Muscle layer of duodenum (tissue), 2 donors: ENCODE results near the gene SYNC.
A peak's percentile ranks its signal among the peaks of the same experiment; 100 is the strongest.

Experiments
- H3K27ac ChIP-seq: one replicate; pipeline ENCODE4 v1.7.0; 2013; ENCODE audit warnings: mild to moderate bottlenecking, low read length
- H3K27me3 ChIP-seq: one replicate; pipeline ENCODE4 v1.7.0; 2013; ENCODE audit warnings: low read depth, mild to moderate bottlenecking, control low read depth, low read length
- H3K36me3 ChIP-seq, 2 donors: one replicate each; pipeline ENCODE4 v1.7.0; 2013; ENCODE audit warnings: low read length in 2 of 2, control low read depth in 1 of 2, mild to moderate bottlenecking in 1 of 2; ENCODE audit not compliant: insufficient read depth in 2 of 2, control insufficient read depth in 1 of 2
- H3K4me1 ChIP-seq, 2 donors: one replicate each; pipeline ENCODE4 v1.7.0; 2013; ENCODE audit warnings: low read length in 2 of 2, mild to moderate bottlenecking in 2 of 2, control low read depth in 1 of 2, moderate library complexity in 1 of 2; ENCODE audit not compliant: insufficient read depth in 2 of 2, control insufficient read depth in 1 of 2
- H3K4me3 ChIP-seq, 2 donors: one replicate each; pipeline ENCODE4 v1.7.0; 2013; ENCODE audit warnings: low read length in 2 of 2, low read depth in 1 of 2, mild to moderate bottlenecking in 1 of 2
- H3K9me3 ChIP-seq, 2 donors: one replicate each; pipeline ENCODE4 v1.7.0; 2013; ENCODE audit warnings: low read length in 2 of 2, control low read depth in 1 of 2, mild to moderate bottlenecking in 1 of 2; ENCODE audit not compliant: control insufficient read depth in 1 of 2
- donor health status: healthy.

Gene SYNC

DNA sequence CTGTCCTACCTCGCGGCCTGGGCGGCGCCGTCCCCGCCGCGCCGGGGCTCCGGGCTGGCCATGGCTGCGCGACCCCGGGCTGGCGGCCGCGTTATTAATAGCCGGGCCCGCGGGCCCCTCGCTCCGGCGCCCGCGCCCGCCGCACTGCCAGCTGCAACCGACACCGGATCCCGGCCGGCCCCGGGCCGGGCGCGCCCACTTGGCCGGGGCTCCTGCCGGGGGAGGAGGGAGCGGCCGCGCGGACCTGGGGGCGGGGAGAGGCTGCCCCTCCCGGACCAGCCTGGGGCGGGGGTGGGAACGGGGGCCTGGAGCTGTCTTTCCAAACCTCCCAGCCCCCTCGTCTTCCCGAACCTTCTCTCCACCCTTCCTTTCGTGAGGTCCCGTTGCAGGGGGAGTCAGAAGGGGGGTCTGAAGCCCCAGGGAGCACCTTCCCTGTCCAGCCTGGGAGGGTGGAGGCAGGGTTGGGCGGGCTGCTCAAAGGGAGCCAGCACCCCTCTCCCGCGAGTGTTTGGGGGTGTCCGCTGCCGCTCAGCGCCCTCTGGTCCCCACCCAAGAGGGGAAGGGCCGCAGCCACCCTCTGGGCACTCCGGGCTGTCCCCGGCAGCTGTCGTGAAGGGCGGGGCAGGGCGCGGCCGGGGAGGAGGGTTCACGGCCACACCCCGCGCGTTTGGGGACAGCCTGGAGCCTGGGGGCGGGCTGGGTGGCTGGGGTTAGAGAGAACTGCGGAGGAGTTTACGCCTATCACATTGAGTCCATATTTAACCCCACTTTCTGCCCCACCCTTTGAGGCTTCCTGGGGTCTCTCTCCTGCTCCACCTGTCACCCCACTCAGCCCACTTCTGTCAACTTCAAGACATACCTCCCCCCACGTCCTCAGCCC is at the start of gene SYNC:
TSS of gene SYNC (minus strand) at position 172 of the 880 bp plus-strand sequence. CDS start at position 62, 110 bp downstream.
- Histone ChIP-seq H3K27ac (peak within 1 kb of the TSS; percentile 79), H3K36me3 (peaks cover 0 to 4% of the 10 kb centered on the region in 2 donors), H3K4me3 (peak within 1 kb of the TSS; percentile 56 to 81), H3K27me3 (no peaks in the 10 kb centered on the region), H3K4me1 (peaks cover 12 to 26% of the 10 kb centered on the region in 2 donors), H3K9me3 (no peaks in the 10 kb centered on the region)

DNA sequence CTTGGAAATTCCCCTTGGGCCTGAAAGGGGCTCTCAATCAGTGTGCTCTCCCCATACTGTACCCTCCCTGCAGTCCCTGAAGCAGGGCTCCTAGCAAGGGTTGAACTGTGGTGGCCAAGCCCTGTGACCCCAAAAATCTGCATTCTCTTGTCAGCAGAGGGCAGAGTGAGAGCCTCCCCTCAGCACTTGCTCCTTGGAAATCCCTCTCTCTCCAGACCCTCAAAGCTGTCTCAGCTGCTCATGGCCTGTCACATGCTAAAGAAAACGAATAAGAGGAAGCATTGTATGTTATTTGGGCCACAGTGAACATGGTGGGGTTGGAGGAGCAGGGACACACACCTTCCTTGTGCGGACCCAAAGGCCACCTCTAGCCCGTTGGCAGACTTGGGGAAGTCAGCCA is 47.2 kb upstream of the SYNC start:
- peaks cover 0 to 7% of the 10 kb centered on the region in 2 donors for H3K4me1 ChIP-seq
- H3K27ac ChIP-seq: no peak overlapping the region
- H3K27me3 ChIP-seq: no peaks in the 10 kb centered on the region
- H3K9me3 ChIP-seq: no peaks in the 10 kb centered on the region
- no peak overlapping the region for H3K4me3 ChIP-seq
- H3K36me3 ChIP-seq: no peaks in the 10 kb centered on the region

DNA sequence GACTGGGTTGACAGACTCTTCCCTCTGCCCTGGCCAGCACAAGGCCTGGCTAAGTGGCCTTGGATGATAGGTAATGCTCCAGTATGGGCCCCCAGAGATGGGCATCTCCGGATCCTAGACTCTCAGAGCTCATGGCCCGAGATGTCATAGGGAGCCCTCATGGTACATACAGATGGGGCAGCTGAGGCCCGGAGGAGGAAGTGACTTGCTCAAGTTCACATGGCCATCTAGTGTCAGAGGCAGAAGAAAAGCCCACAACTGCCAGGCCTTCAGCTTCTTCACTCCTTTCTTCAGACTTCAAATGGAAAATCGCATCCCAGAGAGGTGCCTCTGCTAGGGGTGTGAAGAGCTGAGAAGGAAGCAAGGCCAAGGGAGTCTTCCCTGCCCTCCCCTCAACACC is 46.8 kb upstream of the SYNC start:
- no peaks in the 10 kb centered on the region for H3K9me3 ChIP-seq
- H3K4me1 ChIP-seq: peaks cover 0 to 7% of the 10 kb centered on the region in 2 donors
- no peaks in the 10 kb centered on the region for H3K27me3 ChIP-seq
- no peak overlapping the region for H3K4me3 ChIP-seq
- no peak overlapping the region for H3K27ac ChIP-seq
- no peaks in the 10 kb centered on the region for H3K36me3 ChIP-seq

DNA sequence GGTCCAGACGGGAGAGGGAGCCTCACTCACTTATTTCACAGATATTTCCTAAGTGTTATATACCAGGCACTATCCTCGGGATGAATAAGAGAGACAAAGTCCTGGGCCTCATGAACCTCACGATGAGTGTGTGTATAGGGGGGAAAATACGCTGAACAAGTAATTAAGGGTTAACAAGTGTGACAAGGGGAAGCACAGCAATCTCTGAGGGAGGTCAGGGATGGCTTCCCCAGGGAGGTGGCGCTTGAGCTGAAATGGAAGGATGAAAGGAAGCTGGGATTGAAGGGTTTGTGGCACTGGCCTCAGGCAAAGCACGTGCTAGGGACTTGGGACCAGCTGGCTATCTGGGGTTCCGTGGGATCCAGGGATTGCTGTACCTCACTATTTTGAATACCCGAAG is 46.4 kb upstream of the SYNC start:
- no peak overlapping the region for H3K4me3 ChIP-seq
- H3K9me3 ChIP-seq: no peaks in the 10 kb centered on the region
- no peaks in the 10 kb centered on the region for H3K36me3 ChIP-seq
- peaks cover 0 to 7% of the 10 kb centered on the region in 2 donors for H3K4me1 ChIP-seq
- H3K27ac ChIP-seq: no peak overlapping the region
- no peaks in the 10 kb centered on the region for H3K27me3 ChIP-seq

DNA sequence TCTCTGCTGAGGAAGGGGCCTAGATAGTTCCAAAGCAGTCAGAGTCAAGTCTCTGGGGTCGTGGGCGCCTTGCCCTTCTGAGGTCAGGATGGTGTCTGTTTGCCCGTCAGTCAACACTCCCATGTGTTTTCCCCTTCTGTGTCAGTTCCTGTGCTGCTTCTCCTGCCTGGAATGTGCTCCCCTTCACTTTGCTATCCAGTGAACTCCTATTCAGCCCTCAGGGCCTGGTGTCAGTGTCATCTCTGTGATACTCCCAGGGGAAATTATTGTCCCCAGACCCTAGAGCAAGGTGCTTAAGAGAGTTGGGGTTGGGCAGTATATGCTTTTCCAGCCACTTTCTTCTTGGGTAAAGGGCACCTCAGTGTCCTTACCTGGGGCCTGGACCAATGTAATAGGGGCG is 45.8 kb upstream of the SYNC start:
- Histone ChIP-seq H3K36me3 (no peaks in the 10 kb centered on the region), H3K9me3 (no peaks in the 10 kb centered on the region), H3K27ac (no peak overlapping the region), H3K27me3 (no peaks in the 10 kb centered on the region), H3K4me3 (no peak overlapping the region), H3K4me1 (peaks cover 0 to 3% of the 10 kb centered on the region in 2 donors)

DNA sequence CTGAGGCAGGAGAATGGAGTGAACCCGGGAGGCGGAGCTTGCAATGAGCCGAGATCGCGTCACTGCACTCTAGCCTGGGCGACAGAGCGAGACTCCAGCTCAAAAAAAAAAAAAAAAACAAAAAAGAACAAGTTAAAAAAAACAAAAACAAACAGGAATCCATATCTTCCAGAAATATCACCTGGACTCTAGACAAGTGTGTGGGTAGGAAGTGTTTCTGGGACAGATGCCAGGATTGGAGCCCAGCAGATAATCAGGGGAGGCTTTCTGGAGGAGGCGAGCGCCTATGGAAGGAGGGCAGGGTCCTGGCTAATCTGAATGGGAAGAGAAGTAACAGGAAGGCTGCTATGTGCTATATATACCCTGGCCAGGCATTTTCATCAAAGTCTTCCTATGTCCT is 43.6 kb upstream of the SYNC start:
- Histone ChIP-seq H3K9me3 (no peaks in the 10 kb centered on the region), H3K4me3 (no peak overlapping the region), H3K36me3 (no peaks in the 10 kb centered on the region), H3K4me1 (peaks cover 0 to 13% of the 10 kb centered on the region in 2 donors), H3K27ac (no peak overlapping the region), H3K27me3 (no peaks in the 10 kb centered on the region)

DNA sequence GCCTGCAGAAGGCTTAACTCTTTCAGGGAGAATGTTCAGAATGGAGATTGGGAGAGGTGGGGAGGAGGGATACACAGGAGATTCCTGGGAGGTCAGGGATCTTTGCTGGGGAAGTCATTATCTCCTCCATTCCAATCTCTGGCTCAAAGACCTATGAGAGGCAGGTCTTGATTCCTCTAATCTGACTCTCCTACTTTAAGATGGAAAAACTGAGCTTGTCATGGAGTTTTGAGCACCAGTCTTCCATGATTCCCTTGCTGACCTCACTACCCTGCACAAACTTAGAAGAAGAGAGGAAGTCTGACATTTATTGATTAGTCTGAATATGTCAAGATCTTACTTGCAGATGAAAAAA is 41.5 kb upstream of the SYNC start:
- Histone ChIP-seq H3K36me3 (no peaks in the 10 kb centered on the region), H3K4me3 (peak overlapping the region in 1 of 2 donors; percentile 61), H3K27me3 (no peaks in the 10 kb centered on the region), H3K27ac (peak overlapping the region; percentile 84), H3K4me1 (peaks cover 0 to 18% of the 10 kb centered on the region in 2 donors), H3K9me3 (no peaks in the 10 kb centered on the region)

DNA sequence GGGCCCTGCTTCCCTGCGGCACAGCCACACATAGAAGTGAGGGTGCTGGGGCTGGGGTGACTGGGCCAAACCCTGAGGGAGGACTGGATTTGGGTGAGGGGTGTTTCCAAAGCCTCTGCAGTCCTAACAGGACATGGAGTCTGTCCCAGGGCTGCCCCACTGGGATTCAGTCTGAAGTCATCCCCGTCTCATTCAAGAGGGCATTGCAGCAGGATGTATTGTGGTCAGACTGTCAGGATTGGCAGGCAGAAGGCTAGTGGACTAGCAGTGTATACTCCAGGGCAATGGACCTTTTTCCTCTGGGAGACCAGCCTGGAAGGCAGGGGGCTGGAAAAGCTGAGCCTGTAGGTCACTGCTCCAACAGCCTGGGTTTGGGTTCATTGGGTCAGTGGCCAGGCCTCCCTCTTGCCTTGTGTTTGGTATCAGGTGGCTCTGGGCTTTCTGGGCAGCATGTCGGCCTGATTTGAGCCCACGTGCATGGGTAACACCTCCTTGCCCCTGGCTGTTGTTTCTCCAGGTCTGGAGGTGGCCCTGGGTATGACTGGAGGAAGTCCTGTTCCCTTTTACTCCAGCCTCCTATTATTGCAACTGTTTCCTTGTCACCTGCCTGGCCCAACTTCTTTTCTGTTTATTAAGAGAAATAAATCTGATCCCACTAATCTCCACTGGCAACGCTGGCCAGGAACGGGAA is 41.0 kb upstream of the SYNC start:
- Histone ChIP-seq H3K9me3 (no peaks in the 10 kb centered on the region), H3K27ac (peak overlapping the region; percentile 84), H3K27me3 (no peaks in the 10 kb centered on the region), H3K4me3 (peak overlapping the region in 1 of 2 donors; percentile 61), H3K4me1 (peaks cover 0 to 18% of the 10 kb centered on the region in 2 donors), H3K36me3 (no peaks in the 10 kb centered on the region)

DNA sequence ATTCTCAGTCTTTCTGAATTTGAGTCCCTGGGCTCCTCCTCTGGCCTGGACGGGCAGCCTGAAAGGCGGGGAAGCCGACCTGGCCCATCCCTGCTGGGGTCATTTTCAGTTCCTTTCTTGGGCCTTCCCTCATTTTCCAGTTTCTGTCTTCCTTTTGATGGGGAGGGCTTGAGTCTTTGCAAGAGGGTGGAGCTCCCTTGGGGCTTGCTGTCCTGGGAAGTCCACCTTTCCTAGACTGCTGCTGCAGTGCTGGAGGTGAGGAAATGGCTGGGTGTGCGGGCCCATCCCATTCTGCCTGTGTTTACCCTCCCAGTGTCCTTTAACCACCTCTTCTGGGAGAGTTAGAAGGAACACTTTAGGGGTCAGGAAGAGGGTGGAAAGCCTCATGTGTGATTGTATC is 40.4 kb upstream of the SYNC start:
- H3K27ac ChIP-seq: peak overlapping the region; percentile 84
- no peaks in the 10 kb centered on the region for H3K27me3 ChIP-seq
- H3K9me3 ChIP-seq: no peaks in the 10 kb centered on the region
- H3K4me3 ChIP-seq: peak overlapping the region; percentile 61 to 66
- no peaks in the 10 kb centered on the region for H3K36me3 ChIP-seq
- peaks cover 0 to 18% of the 10 kb centered on the region in 2 donors for H3K4me1 ChIP-seq

DNA sequence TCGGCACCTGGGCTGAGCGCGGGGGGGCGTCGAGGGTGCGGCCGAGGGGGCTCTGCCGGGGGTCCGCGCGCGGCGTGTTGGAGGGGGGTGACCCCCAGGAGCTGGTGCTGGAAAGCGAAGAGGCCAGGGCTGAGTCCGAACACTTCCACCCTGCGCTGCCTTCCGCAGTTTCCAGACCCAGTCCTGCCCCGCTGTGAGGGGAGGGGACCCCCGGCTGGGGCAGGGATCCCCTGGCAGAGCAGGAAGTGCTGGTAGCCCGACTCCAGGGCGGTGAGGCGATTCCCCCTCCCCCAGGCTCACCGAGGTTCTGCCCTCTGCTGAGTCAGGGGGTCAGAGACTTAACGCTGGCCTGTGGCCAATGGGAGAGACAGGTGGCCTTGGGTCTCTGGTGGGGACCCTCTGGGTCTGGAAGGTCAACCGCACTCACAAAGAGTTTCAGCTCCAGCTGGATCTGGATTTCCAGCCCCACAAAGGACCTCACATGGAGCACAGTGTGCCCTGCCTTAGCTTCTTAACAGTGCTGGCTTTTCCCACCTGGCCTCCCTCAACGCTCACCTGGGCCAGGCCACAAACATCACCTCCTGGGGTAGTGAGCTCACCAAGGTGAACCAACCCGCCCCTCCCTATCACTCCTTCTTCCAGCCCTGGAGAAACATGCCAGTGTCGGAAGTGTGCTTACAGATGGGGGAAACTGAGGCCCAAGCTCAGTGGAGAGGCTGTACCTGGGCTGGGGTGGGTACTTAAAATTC is 39.8 kb upstream of the SYNC start:
- Histone ChIP-seq H3K4me1 (peaks cover 0 to 18% of the 10 kb centered on the region in 2 donors), H3K27ac (peak overlapping the region; percentile 84), H3K36me3 (no peaks in the 10 kb centered on the region), H3K4me3 (peak overlapping the region; percentile 61 to 66), H3K9me3 (no peaks in the 10 kb centered on the region), H3K27me3 (no peaks in the 10 kb centered on the region)
